K562 (cell line): Measurements from ENCODE around the gene LY6G6D.

Source experiments
- BDP1 ChIP-seq: IDR thresholded peaks from 3 replicates; pipeline ENCODE4 v1.6.1; 2011; ENCODE audit not compliant: insufficient read length, insufficient read depth
- C11orf30 ChIP-seq: fragments of 450-650 bp; IDR thresholded peaks from 2 replicates; pipeline ENCODE4 v1.6.1; 2016; ENCODE audit warnings: low read depth, mild to moderate bottlenecking
- CREM ChIP-seq: IDR thresholded peaks from 2 replicates; pipeline ENCODE4 v1.6.1; 2014; ENCODE audit warnings: antibody characterized with exemption, low read depth
- CTCF ChIP-seq, 3 experiments: IDR thresholded peaks in 2 of 3; conservative IDR thresholded peaks in 1 of 3; 2 replicates each; pipeline ENCODE4 v1.5.1; 2011 to 2012; ENCODE audit warnings: low read length in 3 of 3, mild to moderate bottlenecking in 3 of 3, control low read depth in 2 of 3, improper control_type of control experiment in 1 of 3, inconsistent platforms in 1 of 3, low read depth in 1 of 3, mixed read lengths in 1 of 3, moderate library complexity in 1 of 3; ENCODE audit not compliant: insufficient read depth in 2 of 3
- JUNB ChIP-seq: fragments of 450-650 bp; formaldehyde crosslinking; conservative IDR thresholded peaks from 2 replicates; pipeline ENCODE4 v1.4.0; 2020; ENCODE audit warnings: mild to moderate bottlenecking
- NFRKB ChIP-seq: fragments of 450-650 bp; IDR thresholded peaks from 2 replicates; pipeline ENCODE4 v1.6.1; 2016; ENCODE audit warnings: low read depth
- RBM25 ChIP-seq: fragments of 200-400 bp; formaldehyde crosslinking; IDR thresholded peaks from 2 replicates; pipeline ENCODE4 v1.6.1; 2018; ENCODE audit warnings: low read length, low read depth, moderate library complexity; ENCODE audit not compliant: severe bottlenecking
- TAF1 ChIP-seq: IDR thresholded peaks from 2 replicates; pipeline ENCODE4 v1.6.1; 2011; ENCODE audit warnings: mild to moderate bottlenecking, low read length, moderate library complexity; ENCODE audit not compliant: insufficient read depth, control insufficient read depth, severe bottlenecking; ENCODE audit errors: extremely low read depth
- TAF9B ChIP-seq: fragments of 450-650 bp; IDR thresholded peaks from 2 replicates; pipeline ENCODE4 v1.6.1; 2018; ENCODE audit warnings: mild to moderate bottlenecking; ENCODE audit not compliant: partially characterized antibody
- ZBTB8A ChIP-seq: fragments of 450-650 bp; IDR thresholded peaks from 2 replicates; pipeline ENCODE4 v1.6.1; 2018; ENCODE audit warnings: mild to moderate bottlenecking, moderate library complexity; ENCODE audit not compliant: partially characterized antibody
- ZNF175 ChIP-seq: fragments of 200-800 bp; sonication (Bioruptor generic); IDR thresholded peaks from 2 replicates; pipeline ENCODE4 v1.6.1; 2016; ENCODE audit warnings: low read depth, mild to moderate bottlenecking, missing genetic modification characterization, missing compliant biosample characterization
- ZNF589 ChIP-seq: fragments of 200-800 bp; sonication (Bioruptor generic); IDR thresholded peaks from 2 replicates; pipeline ENCODE4 v1.6.1; 2016; ENCODE audit warnings: low read depth, missing genetic modification characterization, missing compliant biosample characterization
- TF ChIP-seq, protein P1 (sequence below): fragments of 250-450 bp; sonication (Bioruptor Pico); IDR thresholded peaks from 2 replicates; pipeline ENCODE4 v1.8.0; 2022; ENCODE audit warnings: inconsistent platforms

DNA sequence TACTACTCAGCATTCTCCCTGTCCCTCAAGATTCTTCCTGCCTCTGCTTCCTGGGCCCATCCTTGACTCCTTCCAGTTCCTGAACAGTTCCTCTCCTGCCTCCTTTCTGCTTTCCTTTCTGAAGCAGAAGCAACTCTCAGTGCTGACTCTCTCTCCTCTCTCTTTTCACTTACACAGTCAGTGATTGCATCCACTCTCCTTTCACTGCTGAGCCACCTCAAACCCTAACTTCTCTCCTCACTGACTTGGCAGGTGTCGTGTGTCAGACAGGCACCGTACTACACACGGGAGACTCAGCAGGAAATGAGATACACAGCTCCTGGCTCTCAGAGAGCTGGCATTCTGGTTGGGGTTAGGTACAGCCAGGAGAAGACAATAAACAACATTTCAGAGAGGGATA, 17.6 kb upstream of the LY6G6D start:
- TF ChIP-seq C11orf30 (no peak), ZBTB8A (no peak), TAF1 (no peak), CTCF (IDR thresholded peaks at IDR 0.05 in 2 of 3, conservative IDR thresholded peaks at IDR 0.05 in 1 of 3; ENCODE audit: insufficient read depth in 2 of 3, low read depth in 1 of 3, low read length in 3 of 3) (no peak), CREM (no peak), BDP1 (no peak), RBM25 (no peak), JUNB (no peak), ZNF175 (no peak), NFRKB (no peak), ZNF589 (CRISPR knock-in tag) (no peak), TAF9B (no peak)
- TF ChIP-seq, protein P1, sequence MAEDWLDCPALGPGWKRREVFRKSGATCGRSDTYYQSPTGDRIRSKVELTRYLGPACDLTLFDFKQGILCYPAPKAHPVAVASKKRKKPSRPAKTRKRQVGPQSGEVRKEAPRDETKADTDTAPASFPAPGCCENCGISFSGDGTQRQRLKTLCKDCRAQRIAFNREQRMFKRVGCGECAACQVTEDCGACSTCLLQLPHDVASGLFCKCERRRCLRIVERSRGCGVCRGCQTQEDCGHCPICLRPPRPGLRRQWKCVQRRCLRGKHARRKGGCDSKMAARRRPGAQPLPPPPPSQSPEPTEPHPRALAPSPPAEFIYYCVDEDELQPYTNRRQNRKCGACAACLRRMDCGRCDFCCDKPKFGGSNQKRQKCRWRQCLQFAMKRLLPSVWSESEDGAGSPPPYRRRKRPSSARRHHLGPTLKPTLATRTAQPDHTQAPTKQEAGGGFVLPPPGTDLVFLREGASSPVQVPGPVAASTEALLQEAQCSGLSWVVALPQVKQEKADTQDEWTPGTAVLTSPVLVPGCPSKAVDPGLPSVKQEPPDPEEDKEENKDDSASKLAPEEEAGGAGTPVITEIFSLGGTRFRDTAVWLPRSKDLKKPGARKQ, result no peak
